ENCODE measurements around the gene NEDD4. TPM values are rescaled to one million over a fixed set of nuclear protein-coding genes. Genes with fewer than 3 reads are reported as not detected.

NEDD4 gene
- total and polyA plus RNA-seq, 10 of the 15 experiments (the other 5 are each of a cell fraction or from before 2014, with no cell fraction given) = 1.3 to 7.7 (median 4.4) TPM

DNA sequence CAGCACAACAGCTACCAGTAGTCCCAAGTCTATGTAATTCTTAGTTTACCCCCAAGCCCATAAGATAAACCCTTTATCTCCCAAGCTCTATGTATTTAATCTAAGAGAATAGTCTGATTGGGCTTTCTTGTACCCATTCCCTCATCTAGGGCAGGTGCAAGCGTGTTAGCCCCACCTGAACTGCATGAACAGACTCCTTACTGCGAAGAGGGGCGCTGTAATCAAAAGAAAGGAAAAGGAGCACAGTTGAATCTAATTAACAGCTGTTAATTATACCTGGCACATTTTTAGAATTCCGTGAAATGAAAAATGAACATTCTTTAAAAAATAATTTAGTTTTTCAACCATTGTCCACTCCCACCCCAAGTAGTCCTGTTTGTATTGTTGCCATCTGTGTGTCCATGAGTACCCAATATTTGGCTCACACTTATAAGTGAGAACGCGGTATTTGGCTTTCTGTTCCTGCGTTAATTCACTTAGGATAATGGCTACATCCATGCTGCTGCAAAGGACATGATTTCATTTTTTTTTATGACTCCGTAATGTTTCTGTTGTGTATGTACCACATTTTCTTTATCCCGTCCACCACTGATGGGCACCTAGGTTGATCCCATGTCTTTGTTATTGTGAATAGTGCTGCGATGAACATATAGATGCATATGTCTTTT is 26.5 kb upstream of the NEDD4 start:
- no peak for FAIRE-seq
- intact Hi-C loops (cut with micrococcal nuclease; ENCODE audit: unreplicated experiment) = no loop called here

More for the DNA sequence above, 26.5 kb upstream of the NEDD4 start:
- BruUV-seq (replicated peaks) = no TSS peak
- no peak overlapping the region for H3K9ac ChIP-seq (ENCODE audit: control insufficient read depth, insufficient read depth, low read length)
- H3K27me3 ChIP-seq (replicated peaks in 1 of 2; ENCODE audit: control insufficient read depth in 2 of 2, insufficient read depth in 2 of 2, low read length in 1 of 2) = no peaks in the 10 kb centered on the region
- no peaks in the 10 kb centered on the region for H3K9me3 ChIP-seq (replicated peaks; ENCODE audit: control insufficient read depth, insufficient read depth, low read length)
- H3K79me2 ChIP-seq (ENCODE audit: control insufficient read depth, insufficient read depth, low read length) = no peaks in the 10 kb centered on the region
- DNase-seq (ENCODE audit: low read depth, low spot score) = no peak
- no peak overlapping the region for H3K4me3 ChIP-seq
- no peak overlapping the region for H3K4me2 ChIP-seq (ENCODE audit: control insufficient read depth, insufficient read depth)
- H4K20me1 ChIP-seq (ENCODE audit: control insufficient read depth, insufficient read depth) = no peaks in the 10 kb centered on the region
- no peaks in the 10 kb centered on the region for H3K4me1 ChIP-seq (ENCODE audit: control insufficient read depth, insufficient read depth, low read length)
- ChIA-PET SMC1A (ENCODE audit: uncharacterized antibody, unreplicated experiment) (no interaction called here), RAD21 (ENCODE audit: unreplicated experiment) (no interaction called here), POLR2A (no interaction called here), CTCF (no interaction called here)
- ATAC-seq = no peak
- WGBS (ENCODE audit: insufficient coverage, insufficient replicate concordance, low lambda C conversion rate, missing lambda C conversion rate) = 64% methylated on average over 10 of the region's 10 CpGs
- TF ChIP-seq STAT3 (IDR thresholded peaks at IDR 0.05; ENCODE audit: low read depth, low read length) = no peak
- no peak for TF ChIP-seq SREBF1 (IDR thresholded peaks at IDR 0.05; ENCODE audit: low read length)
- TF ChIP-seq, protein P1, sequence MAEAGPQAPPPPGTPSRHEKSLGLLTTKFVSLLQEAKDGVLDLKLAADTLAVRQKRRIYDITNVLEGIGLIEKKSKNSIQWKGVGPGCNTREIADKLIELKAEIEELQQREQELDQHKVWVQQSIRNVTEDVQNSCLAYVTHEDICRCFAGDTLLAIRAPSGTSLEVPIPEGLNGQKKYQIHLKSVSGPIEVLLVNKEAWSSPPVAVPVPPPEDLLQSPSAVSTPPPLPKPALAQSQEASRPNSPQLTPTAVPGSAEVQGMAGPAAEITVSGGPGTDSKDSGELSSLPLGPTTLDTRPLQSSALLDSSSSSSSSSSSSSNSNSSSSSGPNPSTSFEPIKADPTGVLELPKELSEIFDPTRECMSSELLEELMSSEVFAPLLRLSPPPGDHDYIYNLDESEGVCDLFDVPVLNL (IDR thresholded peaks at IDR 0.05; ENCODE audit: low read depth, low read length) = no peak
- no peak for TF ChIP-seq E2F8 (IDR thresholded peaks at IDR 0.05; ENCODE audit: low read depth, partially characterized antibody)
- no peak for TF ChIP-seq SUPT20H (IDR thresholded peaks at IDR 0.05; ENCODE audit: borderline replicate concordance, control insufficient read depth, low read depth, low read length)
- no peak for TF ChIP-seq RELA (IDR thresholded peaks at IDR 0.05; ENCODE audit: borderline replicate concordance, partially characterized antibody)
- TF ChIP-seq NBN (IDR thresholded peaks at IDR 0.05) = no peak
- TF ChIP-seq RB1 (IDR thresholded peaks at IDR 0.05; ENCODE audit: borderline replicate concordance) = no peak
- no peak for TF ChIP-seq MEF2A (IDR thresholded peaks at IDR 0.05; ENCODE audit: insufficient read depth, low read depth, low read length)
- TF ChIP-seq HDAC2 (IDR thresholded peaks at IDR 0.05) = no peak
- no peak for TF ChIP-seq ZNF207 (IDR thresholded peaks at IDR 0.05; ENCODE audit: borderline replicate concordance)
- TF ChIP-seq, protein P2, sequence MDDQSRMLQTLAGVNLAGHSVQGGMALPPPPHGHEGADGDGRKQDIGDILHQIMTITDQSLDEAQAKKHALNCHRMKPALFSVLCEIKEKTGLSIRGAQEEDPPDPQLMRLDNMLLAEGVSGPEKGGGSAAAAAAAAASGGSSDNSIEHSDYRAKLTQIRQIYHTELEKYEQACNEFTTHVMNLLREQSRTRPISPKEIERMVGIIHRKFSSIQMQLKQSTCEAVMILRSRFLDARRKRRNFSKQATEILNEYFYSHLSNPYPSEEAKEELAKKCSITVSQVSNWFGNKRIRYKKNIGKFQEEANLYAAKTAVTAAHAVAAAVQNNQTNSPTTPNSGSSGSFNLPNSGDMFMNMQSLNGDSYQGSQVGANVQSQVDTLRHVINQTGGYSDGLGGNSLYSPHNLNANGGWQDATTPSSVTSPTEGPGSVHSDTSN (IDR thresholded peaks at IDR 0.05; ENCODE audit: insufficient replicate concordance, low read depth, low read length) = no peak
- no peak for TF ChIP-seq CHD4 (IDR thresholded peaks at IDR 0.05)
- TF ChIP-seq RAD21 (IDR thresholded peaks at IDR 0.05; ENCODE audit: insufficient read depth, low read depth, low read length) = no peak
- no peak for TF ChIP-seq ASH2L (IDR thresholded peaks at IDR 0.05; ENCODE audit: borderline replicate concordance, low read depth)
- TF ChIP-seq TCF7 (IDR thresholded peaks at IDR 0.05; ENCODE audit: borderline replicate concordance) = no peak
- TF ChIP-seq, protein P3, sequence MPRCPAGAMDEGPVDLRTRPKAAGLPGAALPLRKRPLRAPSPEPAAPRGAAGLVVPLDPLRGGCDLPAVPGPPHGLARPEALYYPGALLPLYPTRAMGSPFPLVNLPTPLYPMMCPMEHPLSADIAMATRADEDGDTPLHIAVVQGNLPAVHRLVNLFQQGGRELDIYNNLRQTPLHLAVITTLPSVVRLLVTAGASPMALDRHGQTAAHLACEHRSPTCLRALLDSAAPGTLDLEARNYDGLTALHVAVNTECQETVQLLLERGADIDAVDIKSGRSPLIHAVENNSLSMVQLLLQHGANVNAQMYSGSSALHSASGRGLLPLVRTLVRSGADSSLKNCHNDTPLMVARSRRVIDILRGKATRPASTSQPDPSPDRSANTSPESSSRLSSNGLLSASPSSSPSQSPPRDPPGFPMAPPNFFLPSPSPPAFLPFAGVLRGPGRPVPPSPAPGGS (IDR thresholded peaks at IDR 0.05; ENCODE audit: borderline replicate concordance, insufficient read depth, low read depth, low read length, poor library complexity, severe bottlenecking) = no peak
- TF ChIP-seq YY1 (IDR thresholded peaks at IDR 0.05; ENCODE audit: low read depth, low read length) = no peak
- no peak for TF ChIP-seq STAT1 (conservative IDR thresholded peaks at IDR 0.05)
- no peak for TF ChIP-seq RUNX3 (IDR thresholded peaks at IDR 0.05; ENCODE audit: low read length)
- H2AFZ ChIP-seq (ENCODE audit: control insufficient read depth, low read depth, low read length) = no peak overlapping the region
- in situ Hi-C loops (cut with MboI) = no loop called here
- no peaks in the 10 kb centered on the region for H3K36me3 ChIP-seq (ENCODE audit: control insufficient read depth in 2 of 2, insufficient read depth in 2 of 2, low read length in 1 of 2)
- H3K27ac ChIP-seq (ENCODE audit: control insufficient read depth, insufficient read depth) = no peak overlapping the region

Data from GM12878 (cell line).